Ovary (tissue), 9 donors: Measurements from ENCODE around the gene DMAC1. TPM values are rescaled to one million over a fixed set of nuclear protein-coding genes. Genes with fewer than 3 reads are reported as not detected.

Source experiments
- DNase-seq, 5 donors: peaks; one replicate each; pipeline ENCODE4 v3.0.0-alpha.2; 2019 to 2020
- H3K27ac ChIP-seq, 2 donors: fragments of 200-600 bp; one replicate each; pipeline versions ENCODE4 v1.5.1 to v1.8.0; 2019 to 2022
- H3K27me3 ChIP-seq: fragments of 200-600 bp; one replicate; pipeline ENCODE4 v1.8.0; 2022
- H3K36me3 ChIP-seq: fragments of 200-600 bp; sonication (generic); one replicate; pipeline ENCODE4 v1.5.1; 2019
- H3K4me1 ChIP-seq: one replicate; pipeline ENCODE4 v1.8.1; 2013; ENCODE audit warnings: mild to moderate bottlenecking, moderate library complexity; ENCODE audit not compliant: insufficient read depth
- H3K4me3 ChIP-seq: fragments of 200-600 bp; sonication (generic); one replicate; pipeline ENCODE4 v1.5.1; 2017
- H3K9me3 ChIP-seq, 2 donors: fragments of 200-600 bp in 1 of 2; sonication (generic) in 1 of 2; one replicate each; pipeline versions ENCODE4 v1.5.1 to v1.8.1; 2013 to 2019; ENCODE audit warnings: mild to moderate bottlenecking in 1 of 2, moderate library complexity in 1 of 2
- EP300 ChIP-seq: sonication (generic); formaldehyde crosslinking; IDR thresholded peaks from one replicate; pipeline ENCODE4 v1.6.1; 2017; ENCODE audit warnings: antibody characterized with exemption
- POLR2A ChIP-seq: fragments of 450-650 bp; IDR thresholded peaks from one replicate; pipeline ENCODE4 v1.6.1; 2017; ENCODE audit warnings: antibody characterized with exemption, mild to moderate bottlenecking, moderate library complexity
- WGBS, 3 donors: extraction: QIAGEN DNeasy Blood & Tissue Kit in 1 of 3; methylation state at CpG; one replicate each; pipeline versions ENCODE4 v1.1.5 to v1.1.7; 2013 to 2017; 5-methylcytosine and 5-hydroxymethylcytosine counted together
- intact Hi-C, 4 donors: fragments of 100-400 bp; cut with DNase I; formaldehyde crosslinking; loops; one replicate each; pipeline versions ENCODE4 v1.11.0 to v1.15.1; 2022 to 2023
- polyA plus RNA-seq, 2 donors: library from polyadenylated mRNA; stranded (reverse); fragments of 200-250 nt in 1 of 2; fragments of 350-450 nt in 1 of 2; fragmentation: Illumina TruSeq in 1 of 2; extraction: RNeasy Lipid Tissue Mini Kit (QIAGEN cat#74804) in 1 of 2; gene quantifications; one replicate each; pipeline ENCODE4 v1.2.3, GENCODE V29; 2013 to 2014
- total RNA-seq, 7 donors: library from RNA; depleted of rRNA in 2 of 7; stranded (reverse); fragments of >200 nt in 2 of 7; fragmentation: NEBNext Ultra II Directional in 3 of 7; extraction: Animal tissue kit (Norgen Biotek cat#: 25700) in 3 of 7; gene quantifications; one replicate each; pipeline versions ENCODE4 v1.1.0 to v1.2.4, GENCODE V29; 2016 to 2023
- TF ChIP-seq, protein P1 (sequence below), 3 donors: fragments of 450-650 bp in 2 of 3; fragments of 200-600 bp in 1 of 3; IDR thresholded peaks; one replicate each; pipeline versions ENCODE4 v1.5.1 to v1.8.0; 2016 to 2022; ENCODE audit warnings: antibody characterized with exemption in 3 of 3, mild to moderate bottlenecking in 1 of 3
- donor health status: DM: no; HTN: no; CAD: no; lungs with moderate emphysema.
- donor health status: DM: no; HTN: no; CAD: no.
- donor health status: Bipolar disorder and iron deficiency.
- donor health status: DM: yes; HTN: yes; CAD: no.
- donor health status: DM: no; HTN: no; CAD: no.
- donor health status: DM: yes; HTN: yes; CAD: no.

The DMAC1 gene
- total and polyA plus RNA-seq, 9 donors: 16.2 to 57.3 (median 38.9) TPM

DNA sequence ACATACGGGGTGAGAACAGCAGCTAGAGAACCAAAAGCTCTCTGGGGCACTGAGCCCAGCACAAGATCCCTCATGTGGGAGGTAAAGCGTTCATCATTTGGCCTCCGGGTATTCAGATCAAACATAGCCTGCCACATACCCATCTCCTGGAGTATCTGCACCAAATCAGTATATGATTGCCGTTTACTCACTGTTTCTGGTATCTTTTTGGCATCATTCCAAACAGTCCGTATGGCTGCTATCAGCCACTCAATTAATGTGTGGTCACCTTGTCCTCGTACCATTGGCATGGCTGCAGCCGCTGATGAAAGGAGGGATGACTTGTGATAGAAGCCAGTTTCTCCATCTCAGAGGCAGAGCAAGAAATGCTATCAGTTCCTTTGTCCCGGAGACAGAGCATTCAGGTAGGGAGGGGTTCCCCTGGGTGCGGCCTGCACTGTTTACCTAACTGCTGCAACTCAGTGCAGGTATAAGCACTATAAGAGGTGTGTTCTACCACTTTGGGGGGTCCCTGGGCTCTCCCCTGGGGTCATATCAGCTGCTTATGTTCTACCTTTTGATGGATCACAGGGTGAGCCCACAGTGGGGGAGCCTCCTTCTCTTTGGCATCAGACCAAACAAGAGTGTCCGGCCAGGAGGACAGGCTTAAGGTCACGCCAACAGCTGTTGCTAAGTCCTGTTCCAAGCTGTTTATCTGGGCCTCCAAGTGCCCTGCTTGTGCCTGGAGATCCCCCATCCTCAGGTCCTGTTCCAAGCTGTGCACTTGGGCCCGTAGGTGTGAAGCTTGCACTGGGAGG lies 9.4 kb downstream of the DMAC1 start:
- Histone ChIP-seq H3K9me3 (no peaks in the 10 kb centered on the region), H3K27me3 (no peaks in the 10 kb centered on the region), H3K27ac (no peak overlapping the region), H3K4me1 (peaks cover 8% of the 10 kb centered on the region), H3K36me3 (no peaks in the 10 kb centered on the region), H3K4me3 (no peak overlapping the region)
- 47 to 55% (median 49%) methylated on average over 12 of the region's 12 CpGs for whole genome bisulfite sequencing, 3 donors
- DNase-seq: no peak
- intact Hi-C loops: no loop called here
- TF ChIP-seq EP300 (no peak), POLR2A (no peak)
- TF ChIP-seq, protein P1, sequence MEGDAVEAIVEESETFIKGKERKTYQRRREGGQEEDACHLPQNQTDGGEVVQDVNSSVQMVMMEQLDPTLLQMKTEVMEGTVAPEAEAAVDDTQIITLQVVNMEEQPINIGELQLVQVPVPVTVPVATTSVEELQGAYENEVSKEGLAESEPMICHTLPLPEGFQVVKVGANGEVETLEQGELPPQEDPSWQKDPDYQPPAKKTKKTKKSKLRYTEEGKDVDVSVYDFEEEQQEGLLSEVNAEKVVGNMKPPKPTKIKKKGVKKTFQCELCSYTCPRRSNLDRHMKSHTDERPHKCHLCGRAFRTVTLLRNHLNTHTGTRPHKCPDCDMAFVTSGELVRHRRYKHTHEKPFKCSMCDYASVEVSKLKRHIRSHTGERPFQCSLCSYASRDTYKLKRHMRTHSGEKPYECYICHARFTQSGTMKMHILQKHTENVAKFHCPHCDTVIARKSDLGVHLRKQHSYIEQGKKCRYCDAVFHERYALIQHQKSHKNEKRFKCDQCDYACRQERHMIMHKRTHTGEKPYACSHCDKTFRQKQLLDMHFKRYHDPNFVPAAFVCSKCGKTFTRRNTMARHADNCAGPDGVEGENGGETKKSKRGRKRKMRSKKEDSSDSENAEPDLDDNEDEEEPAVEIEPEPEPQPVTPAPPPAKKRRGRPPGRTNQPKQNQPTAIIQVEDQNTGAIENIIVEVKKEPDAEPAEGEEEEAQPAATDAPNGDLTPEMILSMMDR (IDR thresholded peaks at IDR 0.05): no peak

DNA sequence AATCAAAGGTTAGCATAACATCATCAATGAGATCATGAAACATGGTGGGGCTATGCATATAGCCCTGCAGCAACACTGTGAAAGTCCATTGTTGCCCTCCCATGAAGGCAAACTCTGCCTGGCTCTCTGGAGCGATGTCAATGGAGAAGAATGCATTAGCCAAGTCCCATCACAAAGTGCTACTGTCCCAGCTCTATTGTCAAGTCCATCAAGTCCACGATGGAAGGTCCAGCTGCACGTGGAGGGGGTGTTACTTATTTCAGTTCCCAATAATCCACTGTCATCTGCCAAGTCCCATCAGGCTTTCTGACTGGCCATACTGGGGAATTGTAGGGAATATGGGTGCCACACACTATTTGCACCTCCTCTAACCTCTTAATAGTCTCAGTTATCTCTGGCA lies 10.8 kb downstream of the DMAC1 start:
- H3K36me3 ChIP-seq: no peaks in the 10 kb centered on the region
- no peak overlapping the region for H3K27ac ChIP-seq
- peaks cover 8% of the 10 kb centered on the region for H3K4me1 ChIP-seq
- TF ChIP-seq, protein P1 (IDR thresholded peaks at IDR 0.05): no peak
- TF ChIP-seq EP300 (no peak), POLR2A (no peak)
- no peaks in the 10 kb centered on the region for H3K27me3 ChIP-seq
- WGBS, 3 donors: 97 to 98% (median 97%) methylated on average over 3 of the region's 3 CpGs
- intact Hi-C loops: no loop called here
- no peak for DNase-seq
- H3K4me3 ChIP-seq: no peak overlapping the region
- no peaks in the 10 kb centered on the region for H3K9me3 ChIP-seq

DNA sequence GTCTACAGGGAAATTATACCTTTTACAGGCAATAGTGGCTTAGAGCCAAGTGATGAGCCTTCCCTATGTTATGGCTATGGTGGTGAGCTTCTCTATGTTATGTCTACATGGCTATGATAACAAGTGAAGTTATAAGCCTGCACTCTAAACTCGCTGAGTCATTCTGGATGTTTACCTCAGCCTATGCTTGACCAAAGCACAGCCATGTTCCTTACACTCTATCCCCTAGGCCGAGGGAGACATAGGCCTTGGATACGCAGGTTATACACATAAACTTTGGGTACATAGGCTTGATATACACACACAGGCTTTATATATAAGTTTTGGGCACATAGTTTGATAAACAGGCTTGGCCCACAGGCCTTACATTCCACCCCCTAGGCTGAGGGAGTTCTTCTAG lies 13.8 kb downstream of the DMAC1 start:
- peaks cover 5% of the 10 kb centered on the region for H3K4me1 ChIP-seq
- 23 to 42% (median 24%) methylated on average over 3 of the region's 3 CpGs for WGBS, 3 donors
- intact Hi-C loops: no loop called here
- no peaks in the 10 kb centered on the region for H3K9me3 ChIP-seq
- TF ChIP-seq POLR2A (no peak), EP300 (no peak)
- TF ChIP-seq, protein P1 (IDR thresholded peaks at IDR 0.05): no peak
- no peaks in the 10 kb centered on the region for H3K36me3 ChIP-seq
- no peak overlapping the region for H3K27ac ChIP-seq
- H3K27me3 ChIP-seq: no peaks in the 10 kb centered on the region
- no peak for DNase-seq
- no peak overlapping the region for H3K4me3 ChIP-seq

DNA sequence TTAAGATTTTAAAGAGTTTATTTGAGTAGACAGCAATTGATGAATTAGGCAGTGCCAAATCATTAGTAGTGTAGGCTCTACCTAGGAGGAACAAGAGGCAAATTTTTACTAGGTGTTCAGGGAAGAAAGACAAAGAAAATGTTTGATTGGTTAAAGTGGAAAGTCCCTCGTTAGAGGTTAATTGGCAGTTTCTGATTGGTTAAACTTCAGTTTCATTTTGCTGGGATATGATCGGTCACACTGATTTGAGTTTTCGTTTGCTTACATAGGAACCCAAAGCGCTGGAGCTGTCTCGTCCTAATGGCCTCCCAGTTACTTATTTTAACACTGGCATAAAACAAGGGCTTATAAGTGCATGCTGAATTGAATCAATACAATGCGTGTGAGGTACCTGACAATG lies 15.1 kb downstream of the DMAC1 start:
- Histone ChIP-seq H3K9me3 (no peaks in the 10 kb centered on the region), H3K36me3 (no peaks in the 10 kb centered on the region), H3K4me3 (no peak overlapping the region), H3K27me3 (no peaks in the 10 kb centered on the region), H3K4me1 (peaks cover 2% of the 10 kb centered on the region), H3K27ac (no peak overlapping the region)
- intact Hi-C loops: no loop called here
- 77 to 96% (median 90%) methylated on average over 6 of the region's 6 CpGs for WGBS, 3 donors
- no peak for DNase-seq
- TF ChIP-seq, protein P1 (IDR thresholded peaks at IDR 0.05): no peak
- TF ChIP-seq EP300: no peak
- TF ChIP-seq POLR2A: no peak
